ENCODE measurements around the gene HOXB5. TPM values are rescaled to one million over a fixed set of nuclear protein-coding genes. Genes with fewer than 3 reads are reported as not detected.

Gene HOXB5
- total and polyA plus RNA-seq, 2 of the 4 experiments (the other 2 are of a cell fraction): 0.54 to 18.0 TPM

DNA sequence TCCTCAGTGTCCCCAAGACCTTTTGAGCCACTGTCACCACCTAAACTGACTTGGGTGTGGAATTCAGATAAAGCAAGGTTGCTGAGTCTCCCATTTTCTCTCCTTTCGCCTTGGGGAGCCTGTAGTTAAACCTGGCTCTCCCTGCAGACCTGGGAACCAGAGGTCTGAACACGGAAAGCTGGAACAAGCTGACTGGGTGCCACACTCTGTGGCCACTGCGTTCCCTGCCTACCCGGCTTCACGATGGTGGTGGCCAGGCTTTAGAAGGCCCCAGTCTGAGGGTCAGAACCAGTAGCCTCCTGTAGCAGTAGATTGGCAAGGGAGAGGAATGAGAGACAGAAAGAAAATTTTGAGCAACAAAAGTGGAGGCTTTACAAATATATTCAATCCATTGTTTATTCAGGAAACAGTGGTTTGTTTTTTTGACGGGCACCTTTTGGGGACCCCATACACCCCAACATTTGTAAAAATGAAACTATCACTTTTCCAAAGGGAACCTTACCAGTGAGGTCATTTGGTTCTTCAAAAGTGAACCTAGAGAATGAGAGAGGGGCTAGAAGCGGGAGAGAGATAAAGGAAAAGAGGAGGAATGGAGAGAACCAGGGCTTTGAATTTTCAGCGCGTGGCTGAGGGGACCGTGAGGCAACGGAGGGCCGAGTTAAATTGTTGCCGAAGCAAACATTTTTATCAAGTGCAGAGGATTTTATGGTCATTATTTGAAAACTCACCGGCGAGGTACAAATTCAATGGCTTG, 23.3 kb upstream of the HOXB5 start:
- no peak overlapping the region for H3K27ac ChIP-seq (ENCODE audit: insufficient read depth, low read length)
- no peak overlapping the region for H3K4ac ChIP-seq (ENCODE audit: low read depth, low read length)
- no peak overlapping the region for H2BK5ac ChIP-seq (ENCODE audit: low read depth, low read length, poor library complexity, severe bottlenecking)
- no peak overlapping the region for H3K4me3 ChIP-seq (ENCODE audit: insufficient read depth, low read depth, low read length)
- no TSS peak for BruUV-seq (replicated peaks)
- H3K9me1 ChIP-seq (ENCODE audit: insufficient read depth, low read length): no peaks in the 10 kb centered on the region
- CTCF ChIA-PET: interaction anchor here (0.6 to 1.5 kb wide), 3 partner anchors 111 to 592 kb away, joined by 3 to 4 read pairs (median 3); no protein-coding TSS in a partner anchor
- no peak overlapping the region for H2AK9ac ChIP-seq (replicated peaks; ENCODE audit: low read depth, low read length, poor library complexity)
- H3K14ac ChIP-seq (replicated peaks; ENCODE audit: low read depth, low read length): no peak overlapping the region
- H3K18ac ChIP-seq (ENCODE audit: low read depth, low read length): no peak overlapping the region
- ATAC-seq (ENCODE audit: low read depth) (no peak), DNase-seq (no peak)
- no peak overlapping the region for H2BK20ac ChIP-seq (ENCODE audit: low read depth, low read length)
- H4K5ac ChIP-seq (ENCODE audit: low read depth, low read length): no peak overlapping the region
- no peak overlapping the region for H4K8ac ChIP-seq (ENCODE audit: low read depth in 2 of 2, low read length in 2 of 2)
- H2BK15ac ChIP-seq (ENCODE audit: low read depth, low read length): no peak overlapping the region
- POLR2A ChIA-PET (ENCODE audit: unreplicated experiment): no interaction called here
- H3K9me3 ChIP-seq (ENCODE audit: control insufficient read depth, insufficient read depth, low read length): no peaks in the 10 kb centered on the region; the same call in 1 of the 2 replicates
- H3K4me2 ChIP-seq (ENCODE audit: low read depth, low read length): no peak overlapping the region
- peaks cover 0 to 6% of the 10 kb centered on the region in 2 experiments; a peak in 2 of 4 replicates for H3K79me1 ChIP-seq (ENCODE audit: low read depth in 1 of 2, low read length in 2 of 2)
- peaks cover under 1% of the 10 kb centered on the region for H3K4me1 ChIP-seq (ENCODE audit: control insufficient read depth, insufficient read depth, low read length)
- no peak overlapping the region for H2AK5ac ChIP-seq (ENCODE audit: low read depth, low read length)
- H3K56ac ChIP-seq (ENCODE audit: extremely low read depth, insufficient read depth, low read length): no peak overlapping the region
- in situ Hi-C loops (cut with MboI; ENCODE audit: low sequenced_read_pairs) (no loop called here), intact Hi-C loops (cut with micrococcal nuclease) (no loop called here), dilution Hi-C loops (cut with HindIII; ENCODE audit: low sequenced_read_pairs, unreplicated experiment) (no loop called here)
- no peak overlapping the region for H3K9ac ChIP-seq (ENCODE audit: low read depth, low read length)
- no peak overlapping the region for H3K23ac ChIP-seq (ENCODE audit: low read depth, low read length)
- H4K91ac ChIP-seq (ENCODE audit: insufficient read depth, low read depth, low read length): no peak overlapping the region
- H4K20me1 ChIP-seq (ENCODE audit: insufficient read depth, low read length): peaks cover 4% of the 10 kb centered on the region; the same call in 1 of the 2 replicates
- 73% methylated on average over 3 of the region's 15 CpGs; no CpG with 5 or more reads in 1 of the 2 experiments for WGBS, 2 experiments (ENCODE audit: extremely low coverage in 2 of 2, insufficient read length in 1 of 2)
- no peak overlapping the region for H2BK120ac ChIP-seq (ENCODE audit: low read depth, low read length)
- H3K36me3 ChIP-seq (ENCODE audit: control insufficient read depth, insufficient read depth, low read length): no peaks in the 10 kb centered on the region
- peaks cover 64% of the 10 kb centered on the region for H3K27me3 ChIP-seq (ENCODE audit: control insufficient read depth, insufficient read depth, low read length)
- H2AFZ ChIP-seq (replicated peaks; ENCODE audit: low read length, poor library complexity): no peak overlapping the region
- TF ChIP-seq, protein P1, sequence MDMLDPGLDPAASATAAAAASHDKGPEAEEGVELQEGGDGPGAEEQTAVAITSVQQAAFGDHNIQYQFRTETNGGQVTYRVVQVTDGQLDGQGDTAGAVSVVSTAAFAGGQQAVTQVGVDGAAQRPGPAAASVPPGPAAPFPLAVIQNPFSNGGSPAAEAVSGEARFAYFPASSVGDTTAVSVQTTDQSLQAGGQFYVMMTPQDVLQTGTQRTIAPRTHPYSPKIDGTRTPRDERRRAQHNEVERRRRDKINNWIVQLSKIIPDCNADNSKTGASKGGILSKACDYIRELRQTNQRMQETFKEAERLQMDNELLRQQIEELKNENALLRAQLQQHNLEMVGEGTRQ (IDR thresholded peaks at IDR 0.05; ENCODE audit: low read depth, low read length): no peak
- TF ChIP-seq MXI1 (IDR thresholded peaks at IDR 0.05; ENCODE audit: borderline replicate concordance, low read depth, low read length) (no peak), BHLHE40 (IDR thresholded peaks at IDR 0.05; ENCODE audit: low read depth, low read length) (no peak), MAFK (IDR thresholded peaks at IDR 0.05; ENCODE audit: low read depth, low read length) (no peak), CEBPB (IDR thresholded peaks at IDR 0.05; ENCODE audit: low read depth, low read length) (no peak), FOS (IDR thresholded peaks at IDR 0.05; ENCODE audit: low read depth, low read length) (no peak), MAZ (IDR thresholded peaks at IDR 0.05; ENCODE audit: borderline replicate concordance, low read depth, low read length) (no peak), RFX5 (IDR thresholded peaks at IDR 0.05; ENCODE audit: low read depth, low read length) (no peak), CHD1 (IDR thresholded peaks at IDR 0.05; ENCODE audit: low read depth, low read length) (no peak), RAD21 (IDR thresholded peaks at IDR 0.05; ENCODE audit: low read length) (no peak), NFE2L2 (IDR thresholded peaks at IDR 0.05; ENCODE audit: low read depth, low read length) (no peak), SMC3 (IDR thresholded peaks at IDR 0.05; ENCODE audit: low read depth, low read length) (no peak), POLR2A (IDR thresholded peaks at IDR 0.05; ENCODE audit: low read depth, low read length) (no peak), RCOR1 (IDR thresholded peaks at IDR 0.05; ENCODE audit: insufficient replicate concordance, low read length) (no peak)
- TF ChIP-seq, protein P2, sequence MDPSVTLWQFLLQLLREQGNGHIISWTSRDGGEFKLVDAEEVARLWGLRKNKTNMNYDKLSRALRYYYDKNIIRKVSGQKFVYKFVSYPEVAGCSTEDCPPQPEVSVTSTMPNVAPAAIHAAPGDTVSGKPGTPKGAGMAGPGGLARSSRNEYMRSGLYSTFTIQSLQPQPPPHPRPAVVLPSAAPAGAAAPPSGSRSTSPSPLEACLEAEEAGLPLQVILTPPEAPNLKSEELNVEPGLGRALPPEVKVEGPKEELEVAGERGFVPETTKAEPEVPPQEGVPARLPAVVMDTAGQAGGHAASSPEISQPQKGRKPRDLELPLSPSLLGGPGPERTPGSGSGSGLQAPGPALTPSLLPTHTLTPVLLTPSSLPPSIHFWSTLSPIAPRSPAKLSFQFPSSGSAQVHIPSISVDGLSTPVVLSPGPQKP (IDR thresholded peaks at IDR 0.05; ENCODE audit: borderline replicate concordance, low read depth, low read length): no peak
